IMR-90 (cell line): Measurements from ENCODE around the gene OPRL1. TPM values are rescaled to one million over a fixed set of nuclear protein-coding genes. Genes with fewer than 3 reads are reported as not detected.

Experiments
- ATAC-seq: fragments of 200-7000 bp; cut with Tn5 transposase; 2 replicates; pipeline ENCODE4 v1.9.1; 2020; ENCODE audit warnings: low read depth, mild to moderate bottlenecking, moderate library complexity
- BruUV-seq: library from RNA; stranded (reverse); fragments of 400-500 nt; replicated peaks from 2 replicates; lab custom pipeline; 2021; lab: Mats Ljungman, UMichigan
- CTCF ChIA-PET: fragments of 300-600 bp; formaldehyde crosslinking; extraction: SDS; loops from one replicate; lab custom pipeline; 2021; ENCODE audit warnings: antibody characterized with exemption; lab: Yijun Ruan, JAX
- POLR2A ChIA-PET: fragments of 300-600 bp; sonication (Branson Sonifier 250); formaldehyde crosslinking; loops from one replicate; lab custom pipeline; 2022; ENCODE audit warnings: antibody characterized with exemption; ENCODE audit not compliant: unreplicated experiment; lab: Charles Lee
- DNase-seq: peaks from one replicate; pipeline ENCODE4 v3.0.0; 2013
- H2AFZ ChIP-seq: replicated peaks from 2 replicates; pipeline ENCODE3; 2013; ENCODE audit warnings: low read length, mild to moderate bottlenecking; ENCODE audit not compliant: poor library complexity
- H2AK5ac ChIP-seq: 2 replicates; pipeline ENCODE4 v1.6.1; 2013; ENCODE audit warnings: low read depth, low read length, inconsistent platforms
- H2AK9ac ChIP-seq: replicated peaks from 2 replicates; pipeline ENCODE3; 2013; ENCODE audit warnings: mild to moderate bottlenecking, low read depth, low read length, moderate library complexity; ENCODE audit not compliant: poor library complexity
- H2BK120ac ChIP-seq: 2 replicates; pipeline ENCODE4 v1.6.1; 2013; ENCODE audit warnings: low read depth, low read length, inconsistent platforms
- H2BK15ac ChIP-seq: 3 replicates; pipeline ENCODE4 v1.6.1; 2013; ENCODE audit warnings: low read depth, low read length, inconsistent platforms
- H2BK20ac ChIP-seq: 2 replicates; pipeline ENCODE4 v1.6.1; 2013; ENCODE audit warnings: low read depth, mild to moderate bottlenecking, inconsistent platforms, low read length, moderate library complexity
- H2BK5ac ChIP-seq: 2 replicates; pipeline ENCODE4 v1.6.1; 2013; ENCODE audit warnings: mild to moderate bottlenecking, low read depth, low read length, inconsistent platforms; ENCODE audit not compliant: poor library complexity, severe bottlenecking
- H3K14ac ChIP-seq: replicated peaks from 2 replicates; pipeline ENCODE4 v1.6.1; 2013; ENCODE audit warnings: low read depth, low read length, inconsistent platforms
- H3K18ac ChIP-seq: 2 replicates; pipeline ENCODE4 v1.6.1; 2013; ENCODE audit warnings: low read depth, low read length, control low read depth
- H3K23ac ChIP-seq: 2 replicates; pipeline ENCODE4 v1.6.1; 2013; ENCODE audit warnings: low read depth, low read length, inconsistent platforms
- H3K27ac ChIP-seq: 2 replicates; pipeline ENCODE4 v1.5.1; 2013; ENCODE audit warnings: mild to moderate bottlenecking, control low read depth, low read length; ENCODE audit not compliant: insufficient read depth
- H3K27me3 ChIP-seq: 2 replicates; pipeline ENCODE4 v1.6.1; 2013; ENCODE audit warnings: low read length; ENCODE audit not compliant: control insufficient read depth, insufficient read depth
- H3K36me3 ChIP-seq: 2 replicates; pipeline ENCODE4 v1.6.1; 2013; ENCODE audit warnings: low read length, mixed read lengths; ENCODE audit not compliant: control insufficient read depth, insufficient read depth
- H3K4ac ChIP-seq: 2 replicates; pipeline ENCODE4 v1.6.1; 2013; ENCODE audit warnings: low read depth, low read length, inconsistent platforms
- H3K4me1 ChIP-seq: 2 replicates; pipeline ENCODE4 v1.6.1; 2013; ENCODE audit warnings: low read length, mixed read lengths; ENCODE audit not compliant: control insufficient read depth, insufficient read depth
- H3K4me2 ChIP-seq: 2 replicates; pipeline ENCODE4 v1.6.1; 2013; ENCODE audit warnings: low read depth, mild to moderate bottlenecking, control low read depth, low read length, moderate library complexity
- H3K4me3 ChIP-seq: 2 replicates; pipeline ENCODE4 v1.5.1; 2013; ENCODE audit warnings: low read depth, mild to moderate bottlenecking, control low read depth, low read length, moderate library complexity; ENCODE audit not compliant: insufficient read depth
- H3K56ac ChIP-seq: 2 replicates; pipeline ENCODE4 v1.6.1; 2013; ENCODE audit warnings: low read length, inconsistent platforms; ENCODE audit not compliant: insufficient read depth; ENCODE audit errors: extremely low read depth
- H3K79me1 ChIP-seq, 2 experiments: 2 replicates each; pipeline ENCODE4 v1.6.1; 2013; ENCODE audit warnings: low read length in 2 of 2, inconsistent platforms in 1 of 2, low read depth in 1 of 2
- H3K9ac ChIP-seq: 2 replicates; pipeline ENCODE4 v1.6.1; 2013; ENCODE audit warnings: low read depth, low read length, control low read depth
- H3K9me1 ChIP-seq: 2 replicates; pipeline ENCODE4 v1.6.1; 2013; ENCODE audit warnings: low read length, inconsistent platforms; ENCODE audit not compliant: insufficient read depth
- H3K9me3 ChIP-seq: 2 replicates; pipeline ENCODE4 v1.6.1; 2013; ENCODE audit warnings: low read length; ENCODE audit not compliant: control insufficient read depth, insufficient read depth
- H4K20me1 ChIP-seq: 2 replicates; pipeline ENCODE4 v1.6.1; 2013; ENCODE audit warnings: low read length, inconsistent platforms; ENCODE audit not compliant: insufficient read depth
- H4K5ac ChIP-seq: 2 replicates; pipeline ENCODE4 v1.6.1; 2013; ENCODE audit warnings: mild to moderate bottlenecking, low read depth, low read length, control low read depth
- H4K8ac ChIP-seq, 2 experiments: 2 replicates each; pipeline ENCODE4 v1.6.1; 2013; ENCODE audit warnings: low read depth in 2 of 2, low read length in 2 of 2, control low read depth in 1 of 2, inconsistent platforms in 1 of 2
- H4K91ac ChIP-seq: 2 replicates; pipeline ENCODE4 v1.6.1; 2013; ENCODE audit warnings: low read depth, low read length, inconsistent platforms; ENCODE audit not compliant: insufficient read depth
- CEBPB ChIP-seq: IDR thresholded peaks from 2 replicates; pipeline ENCODE4 v1.6.1; 2012; ENCODE audit warnings: low read depth, low read length, improper control_type of control experiment
- ELK1 ChIP-seq: fragments of 150-350 bp; IDR thresholded peaks from 2 replicates; pipeline ENCODE4 v1.6.1; 2016; ENCODE audit warnings: low read depth, mild to moderate bottlenecking, low read length, moderate library complexity, borderline replicate concordance
- FOS ChIP-seq: fragments of 150-350 bp; IDR thresholded peaks from 2 replicates; pipeline ENCODE4 v1.6.1; 2016; ENCODE audit warnings: low read depth, low read length
- MAFK ChIP-seq: IDR thresholded peaks from 2 replicates; pipeline ENCODE4 v1.6.1; 2012; ENCODE audit warnings: low read depth, low read length, improper control_type of control experiment
- MXI1 ChIP-seq: IDR thresholded peaks from 2 replicates; pipeline ENCODE4 v1.6.1; 2012; ENCODE audit warnings: low read depth, mild to moderate bottlenecking, low read length, moderate library complexity, borderline replicate concordance
- NFE2L2 ChIP-seq: fragments of 150-350 bp; IDR thresholded peaks from 2 replicates; pipeline ENCODE4 v1.6.1; 2016; ENCODE audit warnings: low read depth, mild to moderate bottlenecking, low read length
- POLR2A ChIP-seq: IDR thresholded peaks from 2 replicates; pipeline ENCODE4 v1.6.1; 2012; ENCODE audit warnings: mild to moderate bottlenecking, low read depth, low read length
- RAD21 ChIP-seq: IDR thresholded peaks from 2 replicates; pipeline ENCODE4 v1.6.1; 2012; ENCODE audit warnings: low read length, improper control_type of control experiment
- RCOR1 ChIP-seq: IDR thresholded peaks from 2 replicates; pipeline ENCODE4 v1.6.1; 2012; ENCODE audit warnings: mild to moderate bottlenecking, low read length, improper control_type of control experiment; ENCODE audit not compliant: insufficient replicate concordance
- RFX5 ChIP-seq: IDR thresholded peaks from 2 replicates; pipeline ENCODE4 v1.8.0; 2012; ENCODE audit warnings: low read depth, mild to moderate bottlenecking, low read length, moderate library complexity
- SMC3 ChIP-seq: fragments of 150-350 bp; IDR thresholded peaks from 2 replicates; pipeline ENCODE4 v1.6.1; 2016; ENCODE audit warnings: low read depth, mild to moderate bottlenecking, antibody characterized with exemption, low read length, moderate library complexity
- USF2 ChIP-seq: fragments of 150-350 bp; IDR thresholded peaks from 2 replicates; pipeline ENCODE4 v1.6.1; 2017; ENCODE audit warnings: mild to moderate bottlenecking, antibody characterized with exemption, low read length, low read depth
- WGBS, 2 experiments: methylation state at CpG; one replicate each; pipeline versions ENCODE4 v1.1.5 to v1.1.7; 2013; ENCODE audit warnings: missing lambda C conversion rate in 2 of 2; ENCODE audit not compliant: insufficient read length in 1 of 2; ENCODE audit errors: extremely low coverage in 2 of 2; 5-methylcytosine and 5-hydroxymethylcytosine counted together
- dilution Hi-C: fragments of 300-500 bp; cut with HindIII; formaldehyde crosslinking; loops from one replicate; pipeline ENCODE4 v1.14.3; 2018; ENCODE audit warnings: low sequenced_read_pairs; ENCODE audit not compliant: unreplicated experiment
- in situ Hi-C: fragments of 300-500 bp; cut with MboI; formaldehyde crosslinking; loops from 3 replicates; pipeline ENCODE4 v1.14.3; 2019; ENCODE audit warnings: low sequenced_read_pairs, inconsistent platforms, mixed read lengths
- intact Hi-C: fragments of 100-400 bp; cut with micrococcal nuclease; formaldehyde crosslinking; loops from 2 replicates; pipeline ENCODE4 v1.10.0; 2022
- polyA plus RNA-seq, 3 experiments: library from polyadenylated mRNA; depleted of rRNA; stranded (reverse); fragments of >200 nt; gene quantifications; 2 replicates each; pipeline ENCODE4 v1.2.3, GENCODE V29; 2012; ENCODE audit warnings: low replicate concordance in 1 of 3
- total RNA-seq: library from RNA; depleted of rRNA; stranded (reverse); fragments of >200 nt; gene quantifications from 2 replicates; pipeline ENCODE4 v1.2.3, GENCODE V29; 2012
- TF ChIP-seq, protein P1 (sequence below): conservative IDR thresholded peaks from 2 replicates; pipeline ENCODE4 v1.5.1; 2012; ENCODE audit warnings: mild to moderate bottlenecking, low read depth, low read length, improper control_type of control experiment

Gene OPRL1
- total and polyA plus RNA-seq, 2 of the 4 experiments (the other 2 are of a cell fraction), result 0.36 to 1.2 TPM

DNA sequence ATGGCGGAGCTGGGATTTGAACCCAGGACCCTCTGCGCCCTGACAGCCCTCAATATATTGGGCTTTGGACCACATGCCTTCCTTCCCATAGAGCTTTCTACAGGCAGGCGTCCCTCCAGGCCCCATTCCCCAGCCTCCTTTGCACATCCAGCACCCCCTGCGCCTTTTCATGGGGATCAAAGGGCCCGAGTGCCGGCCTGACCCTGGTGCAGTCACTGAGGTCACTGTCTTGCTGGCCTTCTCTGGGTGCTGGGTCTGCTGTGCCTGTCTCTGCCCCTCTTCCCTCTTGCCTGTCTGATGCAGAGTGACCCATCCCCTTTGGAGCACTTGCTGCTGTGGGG lies 1.7 kb downstream of the OPRL1 start:
- Histone ChIP-seq H2BK20ac (no peak overlapping the region), H3K9me3 (peaks cover 2% of the 10 kb centered on the region; the same call in 1 of the 2 replicates), H2AK5ac (no peak overlapping the region), H3K23ac (no peak overlapping the region), H3K9ac (no peak overlapping the region), H3K4me3 (no peak overlapping the region), H4K5ac (no peak overlapping the region), H3K4me1 (peaks cover 17% of the 10 kb centered on the region), H3K14ac (no peak overlapping the region), H3K4ac (no peak overlapping the region), H4K8ac (no peak overlapping the region), H2AFZ (no peak overlapping the region), H4K20me1 (peaks cover 15% of the 10 kb centered on the region), H3K56ac (no peak overlapping the region), H3K9me1 (no peaks in the 10 kb centered on the region), H3K79me1 (peaks cover 6 to 8% of the 10 kb centered on the region in 2 experiments; a peak in 3 of 4 replicates), H3K27ac (no peak overlapping the region), H3K36me3 (no peaks in the 10 kb centered on the region), H2BK5ac (no peak overlapping the region), H2AK9ac (no peak overlapping the region), H3K18ac (no peak overlapping the region), H3K4me2 (no peak overlapping the region), H2BK15ac (no peak overlapping the region), H2BK120ac (no peak overlapping the region), H3K27me3 (peaks cover 38% of the 10 kb centered on the region), H4K91ac (no peak overlapping the region)
- DNase-seq (no peak), ATAC-seq (no peak)
- WGBS, 2 experiments, result 83% methylated on average over 2 of the region's 6 CpGs; no CpG with 5 or more reads in 1 of the 2 experiments
- ChIA-PET POLR2A (no interaction called here), CTCF (no interaction called here)
- intact Hi-C loops, result no loop called here
- no peak for TF ChIP-seq NFE2L2
- no peak for TF ChIP-seq USF2
- no peak for TF ChIP-seq CEBPB
- TF ChIP-seq POLR2A, result no peak
- no peak for TF ChIP-seq RCOR1
- no peak for TF ChIP-seq RAD21
- TF ChIP-seq SMC3, result no peak
- no peak for TF ChIP-seq MAFK
- TF ChIP-seq MXI1, result no peak
- TF ChIP-seq ELK1, result no peak
- TF ChIP-seq FOS, result no peak
- TF ChIP-seq, protein P1, sequence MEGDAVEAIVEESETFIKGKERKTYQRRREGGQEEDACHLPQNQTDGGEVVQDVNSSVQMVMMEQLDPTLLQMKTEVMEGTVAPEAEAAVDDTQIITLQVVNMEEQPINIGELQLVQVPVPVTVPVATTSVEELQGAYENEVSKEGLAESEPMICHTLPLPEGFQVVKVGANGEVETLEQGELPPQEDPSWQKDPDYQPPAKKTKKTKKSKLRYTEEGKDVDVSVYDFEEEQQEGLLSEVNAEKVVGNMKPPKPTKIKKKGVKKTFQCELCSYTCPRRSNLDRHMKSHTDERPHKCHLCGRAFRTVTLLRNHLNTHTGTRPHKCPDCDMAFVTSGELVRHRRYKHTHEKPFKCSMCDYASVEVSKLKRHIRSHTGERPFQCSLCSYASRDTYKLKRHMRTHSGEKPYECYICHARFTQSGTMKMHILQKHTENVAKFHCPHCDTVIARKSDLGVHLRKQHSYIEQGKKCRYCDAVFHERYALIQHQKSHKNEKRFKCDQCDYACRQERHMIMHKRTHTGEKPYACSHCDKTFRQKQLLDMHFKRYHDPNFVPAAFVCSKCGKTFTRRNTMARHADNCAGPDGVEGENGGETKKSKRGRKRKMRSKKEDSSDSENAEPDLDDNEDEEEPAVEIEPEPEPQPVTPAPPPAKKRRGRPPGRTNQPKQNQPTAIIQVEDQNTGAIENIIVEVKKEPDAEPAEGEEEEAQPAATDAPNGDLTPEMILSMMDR, result no peak
- no peak for TF ChIP-seq RFX5
- dilution Hi-C loops, result no loop called here
- in situ Hi-C loops, result no loop called here
- BruUV-seq, result no TSS peak
